ENCODE results near the gene FER. TPM values are rescaled to one million over a fixed set of nuclear protein-coding genes. Genes with fewer than 3 reads are reported as not detected.

FER gene
- total RNA-seq, 1 donor from 2014 or later: 19.2 TPM

DNA sequence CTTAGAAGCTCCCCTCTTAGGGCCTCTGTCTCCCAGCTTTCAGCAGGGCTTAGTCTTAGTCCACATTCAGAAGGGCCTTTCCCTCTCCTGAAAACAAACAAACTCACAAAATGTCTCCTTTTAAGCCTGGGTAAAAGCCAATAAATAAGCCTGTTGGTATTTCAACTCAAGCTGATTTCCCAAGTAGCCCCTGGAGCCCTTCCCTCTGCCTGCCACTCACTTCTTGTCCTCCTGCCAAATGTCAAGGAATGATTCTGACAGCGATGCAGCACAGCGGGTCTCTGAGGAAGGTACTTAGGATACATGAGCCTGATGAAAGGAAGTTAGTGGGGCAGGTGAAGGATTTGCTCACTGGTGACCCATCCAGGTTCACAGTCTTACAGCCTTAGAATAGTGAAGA, 451.6 kb downstream of the FER start:
- H3K9me3 ChIP-seq: no peaks in the 10 kb centered on the region
- intact Hi-C loops (cut with DNase I): no loop called here
- DNase-seq (ENCODE audit: extremely low spot score in 2 of 2): no peak

DNA sequence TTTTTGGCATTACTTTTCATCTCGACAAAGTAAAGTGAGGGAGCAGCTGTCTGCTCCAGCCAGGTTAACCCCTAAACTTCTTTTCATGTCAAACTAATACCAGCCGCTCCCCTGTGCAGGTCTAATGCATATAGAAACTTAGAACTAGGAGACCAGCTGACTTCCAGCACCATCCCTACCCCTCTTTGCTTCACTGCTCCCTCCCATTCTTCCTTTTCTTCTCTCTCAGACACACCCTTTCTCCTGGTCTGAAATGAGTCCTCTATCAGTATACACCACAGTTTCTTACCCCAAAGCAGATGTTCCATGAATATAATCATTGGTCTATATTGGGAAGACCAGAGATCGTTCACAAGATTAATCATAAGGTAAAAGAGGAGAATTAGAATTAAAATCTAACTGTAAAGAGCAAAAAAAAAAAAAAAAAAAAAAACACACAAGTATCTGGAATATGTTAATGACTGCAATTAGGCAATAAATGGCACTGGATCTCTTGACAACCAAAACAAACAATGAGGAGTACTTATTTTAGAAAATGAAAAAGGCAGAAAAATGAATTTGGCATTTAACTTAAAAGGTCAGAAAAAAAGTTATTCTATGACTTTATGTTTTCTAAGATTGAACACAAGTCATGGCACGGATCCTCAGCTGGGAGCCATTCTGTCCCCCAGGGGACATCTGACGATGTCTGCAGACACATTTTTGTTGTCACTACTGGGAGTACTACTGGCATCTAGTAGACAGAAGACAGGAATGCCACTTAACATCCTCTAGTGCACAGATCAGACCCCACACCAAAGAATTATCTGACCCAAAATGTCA, 452.3 kb downstream of the FER start:
- Histone ChIP-seq H3K9me3 (no peaks in the 10 kb centered on the region), H3K36me3 (peaks cover 0 to 6% of the 10 kb centered on the region in 2 donors), H3K27ac (no peak overlapping the region), H3K27me3 (no peaks in the 10 kb centered on the region), H3K4me1 (no peaks in the 10 kb centered on the region), H3K4me3 (no peak overlapping the region)
- no peak for DNase-seq (ENCODE audit: extremely low spot score in 2 of 2)
- TF ChIP-seq POLR2AphosphoS5 (IDR thresholded peaks at IDR 0.05; ENCODE audit: insufficient read depth in 1 of 2, low read depth in 1 of 2): no peak
- TF ChIP-seq, protein P1, sequence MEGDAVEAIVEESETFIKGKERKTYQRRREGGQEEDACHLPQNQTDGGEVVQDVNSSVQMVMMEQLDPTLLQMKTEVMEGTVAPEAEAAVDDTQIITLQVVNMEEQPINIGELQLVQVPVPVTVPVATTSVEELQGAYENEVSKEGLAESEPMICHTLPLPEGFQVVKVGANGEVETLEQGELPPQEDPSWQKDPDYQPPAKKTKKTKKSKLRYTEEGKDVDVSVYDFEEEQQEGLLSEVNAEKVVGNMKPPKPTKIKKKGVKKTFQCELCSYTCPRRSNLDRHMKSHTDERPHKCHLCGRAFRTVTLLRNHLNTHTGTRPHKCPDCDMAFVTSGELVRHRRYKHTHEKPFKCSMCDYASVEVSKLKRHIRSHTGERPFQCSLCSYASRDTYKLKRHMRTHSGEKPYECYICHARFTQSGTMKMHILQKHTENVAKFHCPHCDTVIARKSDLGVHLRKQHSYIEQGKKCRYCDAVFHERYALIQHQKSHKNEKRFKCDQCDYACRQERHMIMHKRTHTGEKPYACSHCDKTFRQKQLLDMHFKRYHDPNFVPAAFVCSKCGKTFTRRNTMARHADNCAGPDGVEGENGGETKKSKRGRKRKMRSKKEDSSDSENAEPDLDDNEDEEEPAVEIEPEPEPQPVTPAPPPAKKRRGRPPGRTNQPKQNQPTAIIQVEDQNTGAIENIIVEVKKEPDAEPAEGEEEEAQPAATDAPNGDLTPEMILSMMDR (IDR thresholded peaks at IDR 0.05): no peak
- TF ChIP-seq POLR2A (IDR thresholded peaks at IDR 0.05): no peak
- intact Hi-C loops (cut with DNase I): no loop called here

More for the DNA sequence above, 451.6 kb downstream of the FER start:
- Histone ChIP-seq H3K27ac (no peak overlapping the region), H3K4me3 (no peak overlapping the region), H3K27me3 (no peaks in the 10 kb centered on the region), H3K36me3 (peaks cover 0 to under 1% of the 10 kb centered on the region in 2 donors), H3K4me1 (no peaks in the 10 kb centered on the region)
- TF ChIP-seq POLR2AphosphoS5 (IDR thresholded peaks at IDR 0.05; ENCODE audit: insufficient read depth in 1 of 2, low read depth in 1 of 2) (no peak), POLR2A (IDR thresholded peaks at IDR 0.05) (no peak)
- TF ChIP-seq, protein P1 (IDR thresholded peaks at IDR 0.05): no peak

DNA sequence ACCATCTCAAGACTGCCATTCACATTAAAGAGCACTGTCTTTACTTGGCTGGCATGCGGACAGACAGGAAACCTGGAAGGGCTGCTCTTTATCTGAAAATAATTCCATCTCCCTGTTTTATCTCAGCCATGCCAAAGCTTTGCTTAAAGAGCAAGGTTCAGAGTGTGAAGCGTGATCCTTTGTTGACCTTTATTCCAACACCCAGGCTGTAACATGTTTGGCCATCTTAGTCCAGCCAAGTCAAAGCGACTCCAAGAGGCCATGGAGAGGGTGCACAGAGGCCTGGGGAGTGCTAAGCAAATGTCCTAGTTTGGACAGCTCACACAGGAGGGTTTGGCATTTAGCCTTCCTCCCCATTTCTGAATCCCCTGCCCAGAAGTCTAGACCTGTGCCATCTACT, 467.3 kb downstream of the FER start:
- Histone ChIP-seq H3K4me3 (no peak overlapping the region), H3K4me1 (no peaks in the 10 kb centered on the region), H3K9me3 (no peaks in the 10 kb centered on the region), H3K27me3 (no peaks in the 10 kb centered on the region), H3K27ac (no peak overlapping the region), H3K36me3 (no peaks in the 10 kb centered on the region)
- TF ChIP-seq, protein P1 (IDR thresholded peaks at IDR 0.05): no peak
- no peak for TF ChIP-seq POLR2A (IDR thresholded peaks at IDR 0.05)
- TF ChIP-seq POLR2AphosphoS5 (IDR thresholded peaks at IDR 0.05; ENCODE audit: insufficient read depth in 1 of 2, low read depth in 1 of 2): no peak
- no peak for DNase-seq (ENCODE audit: extremely low spot score in 2 of 2)
- intact Hi-C loops (cut with DNase I): no loop called here

DNA sequence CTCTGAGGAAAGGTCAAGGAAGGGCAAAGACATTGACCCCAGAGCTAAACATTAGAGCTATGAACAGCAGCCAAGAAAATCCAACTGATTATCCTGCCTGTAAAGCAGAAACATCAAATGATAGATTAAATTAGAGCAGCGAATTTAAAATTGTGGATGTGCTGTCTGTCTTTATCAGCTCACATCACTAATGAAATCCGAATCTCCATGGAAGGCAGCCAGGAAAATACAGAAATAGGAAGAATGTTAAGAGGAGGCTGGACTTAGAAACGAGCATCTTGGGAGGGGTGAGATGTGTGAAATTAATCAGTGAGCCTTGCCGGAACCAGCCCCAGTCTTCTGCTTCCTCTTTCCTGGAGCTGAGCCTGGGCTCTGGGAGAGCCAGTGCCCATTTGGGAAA, 471.1 kb downstream of the FER start:
- H3K27ac ChIP-seq: no peak overlapping the region
- no peaks in the 10 kb centered on the region for H3K9me3 ChIP-seq
- no peaks in the 10 kb centered on the region for H3K27me3 ChIP-seq
- H3K4me1 ChIP-seq: no peaks in the 10 kb centered on the region
- DNase-seq (ENCODE audit: extremely low spot score in 2 of 2): no peak
- H3K36me3 ChIP-seq: no peaks in the 10 kb centered on the region
- TF ChIP-seq POLR2A (IDR thresholded peaks at IDR 0.05) (no peak), POLR2AphosphoS5 (IDR thresholded peaks at IDR 0.05; ENCODE audit: insufficient read depth in 1 of 2, low read depth in 1 of 2) (no peak)
- TF ChIP-seq, protein P1 (IDR thresholded peaks at IDR 0.05): no peak
- intact Hi-C loops (cut with DNase I): no loop called here
- no peak overlapping the region for H3K4me3 ChIP-seq

DNA sequence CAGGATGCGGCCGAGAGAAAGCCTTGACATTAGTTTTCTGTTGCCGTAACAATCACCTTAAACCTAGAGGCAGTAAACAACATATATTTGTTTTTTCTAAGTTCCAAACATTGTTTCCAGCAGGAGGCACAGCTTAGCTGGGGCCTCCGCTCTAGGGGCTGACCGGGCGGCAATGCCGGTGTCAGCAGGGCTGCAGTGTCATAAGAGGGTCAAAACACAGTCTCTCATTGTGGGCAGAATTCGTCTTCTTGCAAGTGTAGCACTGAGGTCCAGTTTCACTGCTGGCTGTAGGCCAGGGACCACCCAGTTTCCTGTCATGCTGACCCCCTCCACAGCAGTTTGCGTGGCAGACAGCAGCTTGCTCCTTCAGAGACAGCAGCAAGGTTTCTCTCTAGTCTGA, 475.8 kb downstream of the FER start:
- Histone ChIP-seq H3K4me3 (no peak overlapping the region), H3K27ac (no peak overlapping the region), H3K9me3 (no peaks in the 10 kb centered on the region), H3K4me1 (no peaks in the 10 kb centered on the region), H3K36me3 (no peaks in the 10 kb centered on the region), H3K27me3 (no peaks in the 10 kb centered on the region)
- TF ChIP-seq POLR2AphosphoS5 (IDR thresholded peaks at IDR 0.05; ENCODE audit: insufficient read depth in 1 of 2, low read depth in 1 of 2) (no peak), POLR2A (IDR thresholded peaks at IDR 0.05) (no peak)
- TF ChIP-seq, protein P1 (IDR thresholded peaks at IDR 0.05): no peak
- intact Hi-C loops (cut with DNase I): no loop called here
- DNase-seq (ENCODE audit: extremely low spot score in 2 of 2): no peak
